Fibroblast of peridontal ligament (primary cell): ENCODE results near the gene FOXK2.

ENCODE experiments used
- DNase-seq: peaks from one replicate; pipeline ENCODE4 v3.0.0-alpha.2; 2010; ENCODE audit errors: extremely low read depth

The FOXK2 gene

DNA sequence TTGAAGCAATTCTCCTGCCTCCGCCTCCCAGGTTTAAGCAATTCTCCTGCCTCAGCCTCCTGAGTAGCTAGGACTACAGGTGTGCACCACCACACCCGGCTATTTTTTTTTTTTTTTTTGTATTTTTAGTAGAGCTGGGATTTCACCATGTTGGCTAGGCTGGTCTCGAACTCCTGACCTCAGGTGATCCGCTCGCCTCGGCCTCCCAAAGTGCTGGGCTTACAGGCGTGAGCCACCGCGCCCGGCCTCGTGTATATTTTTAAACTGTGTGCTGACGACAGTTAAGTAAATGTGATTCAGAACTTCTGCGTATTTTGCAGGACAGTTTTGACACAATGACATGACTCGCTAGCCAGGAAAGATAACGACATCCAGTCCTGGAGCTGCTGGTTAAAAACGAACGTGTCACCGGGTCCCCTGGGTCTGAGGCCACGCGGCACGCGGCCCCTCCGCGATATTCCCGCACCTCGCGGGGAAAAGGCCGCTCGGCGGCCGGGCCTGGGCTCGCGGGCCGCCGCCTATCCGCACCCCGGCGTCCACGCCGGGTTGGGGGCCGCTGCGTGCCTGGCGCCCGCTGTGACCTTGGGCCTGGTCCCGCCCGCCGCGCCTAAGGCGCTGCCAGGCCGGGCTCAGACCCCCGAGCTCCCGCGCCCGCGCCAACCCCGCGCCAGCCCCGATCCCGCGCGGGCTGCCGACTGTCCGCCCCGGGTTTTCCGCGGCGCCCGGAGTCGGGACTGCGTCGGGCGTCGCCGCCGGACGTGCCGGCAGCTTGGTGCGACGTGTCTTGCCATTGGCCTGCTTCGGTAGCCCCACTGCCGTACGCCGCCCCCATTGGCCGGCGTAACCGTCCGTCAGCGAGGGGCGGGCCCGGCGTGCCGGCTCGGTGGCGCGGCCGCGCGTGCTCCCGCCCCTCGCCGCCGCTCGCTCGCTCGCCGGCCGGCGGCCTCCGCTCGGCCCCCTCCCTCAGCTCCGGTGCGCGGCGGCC, at the start of gene FOXK2:
Gene FOXK2 (plus strand): TSS at position 907 of the 985 bp plus-strand sequence. CDS start 157 bp downstream, outside the sequence.
- DNase-seq, result peak; percentile 91

DNA sequence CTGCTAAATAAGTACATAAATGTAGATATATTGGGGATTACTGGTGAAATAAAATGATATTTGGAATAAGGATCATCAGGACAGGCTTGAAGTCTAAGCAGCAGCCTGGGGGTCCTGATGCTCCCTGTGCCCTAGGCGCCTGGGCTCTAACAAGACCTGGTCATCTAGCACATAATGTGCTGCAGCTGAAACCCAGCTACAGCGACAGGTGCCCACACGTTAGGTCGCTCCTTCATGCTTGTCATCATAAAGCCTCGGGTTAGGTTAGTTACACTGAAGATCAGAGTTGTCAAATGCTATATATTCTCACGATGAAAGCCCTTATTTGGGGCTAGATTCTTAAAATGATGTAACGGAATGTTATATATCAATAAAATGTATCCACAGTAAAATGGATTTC, 49.5 kb upstream of the FOXK2 start:
- DNase-seq, result no peak

DNA sequence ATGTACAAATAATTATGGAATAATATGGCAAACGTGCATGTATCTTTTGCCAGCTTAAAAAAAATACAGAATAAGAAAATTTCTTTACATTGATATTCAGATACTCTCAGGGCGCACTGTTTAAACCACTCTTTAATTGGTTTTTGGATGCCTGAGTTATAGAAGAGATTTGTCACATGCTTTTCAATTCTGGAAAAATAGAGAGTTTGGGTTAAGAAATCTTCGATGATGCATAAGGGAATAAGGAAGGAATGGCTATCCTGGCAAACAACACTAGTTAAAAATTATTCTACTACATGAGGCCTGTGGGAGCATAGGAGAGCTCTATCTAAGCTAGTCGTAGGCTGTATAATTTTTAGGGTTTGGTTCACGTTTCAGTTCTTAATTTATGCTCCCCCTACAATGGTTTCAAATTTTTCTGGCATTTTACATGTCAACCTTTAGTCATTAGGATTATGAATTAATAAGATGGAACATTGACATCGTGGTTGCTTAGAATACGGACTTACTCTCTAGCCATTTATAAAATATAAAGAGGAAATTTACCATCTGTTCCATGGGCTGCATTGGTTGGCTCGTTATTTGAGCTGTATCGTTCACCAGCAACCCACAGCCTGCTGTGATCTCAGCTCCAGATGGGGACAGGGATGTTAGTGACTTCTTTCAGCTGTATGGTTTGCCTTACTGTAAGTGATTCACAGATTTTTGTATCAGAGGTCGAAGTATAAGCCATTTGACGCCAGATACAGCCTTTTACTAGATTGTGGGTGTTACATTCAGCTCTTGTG, 45.1 kb upstream of the FOXK2 start:
- no peak for DNase-seq

DNA sequence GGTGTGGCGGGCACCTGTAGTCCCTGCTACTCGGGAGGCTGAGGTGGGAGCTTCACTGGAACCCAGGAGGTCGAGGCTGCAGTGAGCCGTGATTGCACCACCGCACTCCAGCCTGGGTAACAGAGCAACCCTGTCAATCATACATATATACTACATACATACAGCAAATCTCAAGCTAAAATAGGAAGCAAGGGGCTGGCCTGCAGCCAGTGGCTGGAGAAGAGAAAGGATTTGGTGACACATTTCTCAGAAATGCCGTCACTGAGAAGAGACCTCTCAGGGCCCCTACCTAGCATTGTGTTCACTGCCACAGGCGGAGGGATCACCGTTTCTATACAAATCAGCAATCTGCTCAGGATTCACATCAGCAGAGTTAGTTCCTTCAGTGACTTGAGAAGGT, 44.1 kb upstream of the FOXK2 start:
- DNase-seq, result no peak

DNA sequence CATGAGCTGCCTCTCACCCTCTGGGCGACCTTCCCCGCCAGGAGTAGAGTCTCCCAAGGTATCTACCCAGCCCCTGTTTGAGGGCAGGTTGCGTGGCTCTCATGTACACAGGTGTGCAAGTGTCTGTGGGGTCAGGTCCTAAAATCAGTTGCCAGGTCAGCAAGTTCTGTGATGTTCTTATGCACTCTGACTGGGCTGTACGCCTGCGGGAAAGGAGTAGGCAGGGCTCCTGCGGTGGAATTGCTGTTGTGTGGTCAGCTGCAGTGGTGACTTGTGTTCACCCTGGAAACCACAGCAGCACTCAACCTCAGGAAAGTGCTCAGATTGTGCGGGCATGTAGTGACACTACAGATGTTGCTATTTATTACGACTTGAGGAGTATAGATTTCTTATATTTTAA, 41.6 kb upstream of the FOXK2 start:
- no peak for DNase-seq

DNA sequence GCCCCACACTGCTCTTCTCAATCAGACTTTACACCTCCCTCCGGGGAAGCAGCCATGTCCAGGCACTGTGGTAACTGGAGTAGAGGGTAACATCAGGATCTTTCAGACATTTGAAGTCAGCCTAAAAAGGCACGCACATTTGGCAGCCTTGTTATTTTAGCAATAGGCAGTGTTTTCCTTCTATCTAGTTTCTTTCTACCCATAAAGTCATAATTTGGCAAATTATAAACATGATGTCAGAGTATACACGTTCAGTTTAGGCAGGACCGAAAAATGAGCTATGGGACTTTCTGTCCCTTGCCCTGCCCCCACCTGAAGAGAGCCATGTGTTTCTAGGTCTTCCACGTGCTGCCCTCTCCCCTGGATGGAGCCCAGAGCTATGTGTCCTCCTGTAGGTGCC, 39.9 kb upstream of the FOXK2 start:
- no peak for DNase-seq

DNA sequence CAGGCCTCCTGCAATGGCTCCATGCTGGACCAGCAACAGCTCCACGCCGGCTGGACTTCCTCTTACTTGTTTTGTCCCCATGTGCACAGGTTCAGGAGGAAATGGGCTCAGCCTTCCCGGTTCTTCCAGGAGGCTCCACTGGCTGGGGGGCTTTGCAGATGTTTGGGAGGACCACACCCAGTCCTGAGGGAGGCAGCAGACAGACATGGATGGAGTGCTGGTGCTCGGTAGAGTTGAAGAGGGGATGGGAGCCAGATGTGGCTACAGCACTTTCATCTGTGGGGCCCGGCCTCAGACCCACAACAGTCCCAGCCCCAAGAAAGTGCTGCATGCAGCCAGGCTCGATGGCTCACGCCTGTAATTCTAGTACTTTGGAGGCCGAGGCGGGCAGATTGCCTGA, 39.2 kb upstream of the FOXK2 start:
- DNase-seq, result no peak

DNA sequence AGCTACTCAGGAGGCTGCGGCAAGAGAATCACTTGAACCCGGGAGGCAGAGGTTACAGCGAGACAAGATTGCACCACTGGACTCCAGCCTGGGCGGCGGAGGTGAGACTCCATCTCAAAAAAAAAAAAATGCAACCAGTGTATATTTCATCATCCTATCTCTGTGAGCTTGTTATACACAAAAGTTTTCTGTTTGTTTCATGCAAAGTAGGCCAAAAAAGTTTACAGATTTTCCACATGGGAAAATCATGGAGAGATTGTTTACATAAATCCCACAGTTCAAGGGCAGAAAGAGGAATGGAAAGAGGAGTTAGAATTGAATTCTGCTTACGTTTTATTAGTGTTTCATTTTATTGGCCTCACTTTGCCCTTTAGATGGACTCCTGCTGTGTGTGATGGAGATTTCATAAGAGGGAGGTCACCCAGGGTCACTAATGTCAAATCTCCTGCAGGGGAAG, 36.3 kb upstream of the FOXK2 start:
- DNase-seq, result no peak

DNA sequence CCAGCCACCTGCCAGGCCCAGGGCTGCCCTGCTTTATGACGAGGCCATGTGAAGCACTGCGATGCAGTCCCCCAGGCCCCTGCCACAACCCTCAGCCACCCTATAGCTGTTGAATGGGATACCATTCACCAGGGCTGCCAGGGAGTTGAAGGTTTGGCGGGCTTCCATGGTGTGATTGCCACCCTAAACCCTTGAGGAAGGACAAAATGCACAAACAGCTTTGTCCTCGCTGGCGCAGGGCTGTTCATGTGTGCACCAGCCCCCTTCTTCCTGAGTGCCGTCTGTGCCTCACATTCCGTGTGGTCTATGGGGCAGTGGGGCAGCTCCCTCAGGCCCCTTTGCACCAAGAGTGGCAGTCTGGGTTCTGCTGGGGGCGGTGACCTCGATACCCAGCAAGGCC, 35.7 kb upstream of the FOXK2 start:
- DNase-seq, result no peak

DNA sequence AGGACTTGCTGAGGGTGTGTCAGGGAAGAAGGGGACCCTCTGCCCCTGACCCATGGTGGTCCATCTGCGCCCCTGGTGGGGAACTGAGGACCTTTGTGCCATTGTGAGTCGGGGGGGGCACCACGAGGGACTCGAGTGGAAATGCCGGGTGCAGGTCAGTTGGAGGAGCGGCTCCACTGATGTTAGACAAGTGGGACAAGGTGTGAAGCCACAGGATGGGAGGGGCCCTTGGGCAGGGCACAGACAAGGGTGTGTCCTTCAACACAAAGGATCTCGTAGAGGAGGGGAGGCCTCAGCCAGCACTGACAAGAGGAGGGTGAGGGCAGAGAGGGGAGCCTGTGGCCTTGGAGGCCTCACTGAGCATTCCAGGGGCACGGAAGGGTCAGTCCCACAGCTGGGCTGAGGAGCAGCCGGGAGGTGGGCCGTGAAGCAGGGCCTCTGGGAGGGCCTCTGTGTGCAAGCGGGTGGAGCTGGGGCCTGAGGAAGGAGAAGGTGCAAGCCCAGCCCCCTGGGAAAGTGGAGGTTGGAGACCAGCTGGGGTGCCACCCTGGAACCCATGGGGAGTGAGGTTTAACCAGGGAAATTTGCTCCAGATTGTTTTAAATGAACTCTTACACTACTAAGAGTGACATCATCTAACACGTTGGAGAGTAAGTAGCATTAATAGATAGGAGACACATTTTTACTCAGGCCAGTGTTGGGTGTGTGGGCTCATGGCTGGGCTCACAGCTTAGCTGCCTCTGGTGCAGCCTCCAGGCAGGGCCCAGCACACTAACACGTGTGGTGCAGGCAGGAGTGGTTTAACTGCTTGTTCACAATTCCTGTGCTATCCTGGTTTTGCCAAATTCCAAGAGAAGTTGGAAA, 33.1 kb upstream of the FOXK2 start:
- DNase-seq, result no peak

DNA sequence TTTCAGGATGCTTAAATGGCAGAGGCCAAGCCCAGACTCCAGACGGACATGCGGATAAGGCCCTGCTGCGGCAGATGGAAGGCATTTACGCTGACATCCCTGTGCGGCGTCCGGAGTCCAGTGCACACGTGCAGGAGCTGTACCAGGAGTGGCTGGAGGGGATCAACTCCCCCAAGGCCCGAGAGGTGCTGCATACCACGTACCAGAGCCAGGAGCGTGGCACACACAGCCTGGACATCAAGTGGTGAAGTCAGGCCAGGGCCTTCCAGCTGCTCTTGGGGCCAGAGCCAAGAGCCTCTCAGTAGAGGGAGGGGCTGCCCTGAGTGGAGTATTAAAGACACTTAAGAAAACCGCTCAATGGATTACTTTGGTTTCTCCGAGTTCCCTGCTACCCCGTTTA, 31.6 kb upstream of the FOXK2 start:
- no peak for DNase-seq

DNA sequence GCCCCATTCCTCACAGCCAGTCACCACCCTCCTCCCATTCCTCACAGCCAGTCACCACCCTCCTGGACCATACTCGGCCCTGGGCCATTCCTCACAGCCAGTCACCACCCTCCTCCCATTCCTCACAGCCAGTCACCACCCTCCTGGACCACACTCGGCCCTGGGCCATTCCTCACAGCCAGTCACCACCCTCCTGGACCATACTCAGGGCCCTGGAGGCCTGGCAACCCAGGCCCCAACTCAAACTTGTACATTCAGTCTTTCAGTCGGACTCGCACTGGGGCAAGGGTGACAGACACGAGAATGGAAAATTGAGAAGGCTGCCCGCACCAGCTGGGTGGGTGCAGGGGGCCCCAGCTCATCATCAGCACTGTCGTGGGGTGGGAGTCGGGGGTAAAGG, 30.4 kb upstream of the FOXK2 start:
- DNase-seq, result peak; percentile 63

DNA sequence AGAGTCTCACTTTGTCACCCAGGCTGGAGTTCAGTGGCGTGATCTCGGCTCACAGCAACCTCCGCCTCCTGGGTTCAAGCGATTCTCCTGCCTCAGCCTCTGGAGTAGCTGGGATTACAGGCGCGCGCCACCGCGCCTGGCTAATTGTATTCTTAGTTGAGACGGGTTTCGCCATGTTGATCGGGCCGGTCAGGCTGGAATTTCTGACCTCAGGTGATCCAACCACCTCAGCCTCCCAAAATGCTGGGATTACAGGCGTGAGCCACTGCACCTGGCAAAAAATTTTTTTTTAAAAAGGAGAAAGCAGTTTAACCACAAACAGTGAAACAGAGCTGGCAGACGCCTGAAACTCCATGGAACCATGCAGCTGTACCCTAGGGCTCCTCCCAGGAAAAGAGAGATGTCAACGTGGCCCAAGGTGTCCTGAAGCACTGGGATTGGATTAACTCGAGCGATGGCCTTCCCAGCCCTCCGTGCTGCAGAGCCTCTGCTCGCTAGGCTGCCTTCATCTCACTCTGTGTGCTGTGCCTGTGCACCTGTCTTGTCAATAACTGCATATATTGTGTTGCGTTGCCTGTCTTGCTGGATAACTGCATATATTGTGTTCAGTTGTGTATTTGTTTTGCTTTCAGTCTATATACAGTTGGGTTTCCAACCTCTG, 29.6 kb upstream of the FOXK2 start:
- no peak for DNase-seq

DNA sequence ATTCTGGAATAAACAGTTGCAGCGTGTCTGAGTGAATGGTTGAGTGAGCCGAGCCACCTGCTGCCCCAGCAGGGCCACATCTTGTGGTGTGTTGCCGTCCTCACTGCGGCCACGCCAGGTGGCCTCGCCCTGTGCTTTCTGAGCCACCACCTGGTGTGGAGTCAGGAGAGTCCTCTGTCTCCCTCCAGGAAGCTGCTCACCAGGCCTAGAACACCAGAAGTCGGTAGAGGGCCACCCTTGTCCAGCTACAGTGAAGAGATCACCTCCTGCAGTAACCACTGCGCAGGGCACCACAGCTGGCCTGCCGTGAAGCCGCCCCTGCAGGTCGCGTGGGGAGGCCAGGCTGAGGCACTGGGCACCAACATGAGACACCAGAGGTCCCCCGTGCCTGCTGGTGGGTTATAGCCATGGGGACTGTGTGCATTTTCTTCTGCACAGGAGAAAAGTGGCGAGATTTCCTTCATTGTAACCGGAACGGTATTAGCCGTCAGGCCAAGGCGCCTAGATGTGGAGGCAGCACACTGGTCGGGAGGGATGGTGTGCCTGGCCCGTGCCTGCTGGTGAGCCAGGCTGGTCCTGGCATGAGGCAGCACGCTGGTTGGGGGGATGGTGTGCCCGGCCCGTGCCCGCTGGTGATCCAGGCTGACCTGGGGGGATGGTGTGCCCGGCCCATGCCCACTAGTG, 28.9 kb upstream of the FOXK2 start:
- no peak for DNase-seq

DNA sequence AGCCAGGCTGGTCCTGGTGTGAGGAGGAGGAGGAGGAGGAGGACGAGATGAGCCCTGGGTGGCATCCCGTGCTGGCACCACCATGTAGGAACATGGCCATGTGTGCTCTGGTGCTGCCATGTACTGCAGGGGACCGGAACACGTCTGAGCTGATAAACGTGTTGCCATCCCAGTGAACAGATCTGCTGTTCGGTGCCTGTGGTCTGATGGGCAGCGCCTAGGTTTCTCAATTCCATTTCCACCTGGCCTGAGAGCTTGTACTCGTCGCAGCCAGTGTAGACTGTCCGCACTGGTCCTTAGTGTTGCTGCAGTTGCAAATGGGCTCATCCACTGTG, 28.4 kb upstream of the FOXK2 start:
- DNase-seq, result no peak

DNA sequence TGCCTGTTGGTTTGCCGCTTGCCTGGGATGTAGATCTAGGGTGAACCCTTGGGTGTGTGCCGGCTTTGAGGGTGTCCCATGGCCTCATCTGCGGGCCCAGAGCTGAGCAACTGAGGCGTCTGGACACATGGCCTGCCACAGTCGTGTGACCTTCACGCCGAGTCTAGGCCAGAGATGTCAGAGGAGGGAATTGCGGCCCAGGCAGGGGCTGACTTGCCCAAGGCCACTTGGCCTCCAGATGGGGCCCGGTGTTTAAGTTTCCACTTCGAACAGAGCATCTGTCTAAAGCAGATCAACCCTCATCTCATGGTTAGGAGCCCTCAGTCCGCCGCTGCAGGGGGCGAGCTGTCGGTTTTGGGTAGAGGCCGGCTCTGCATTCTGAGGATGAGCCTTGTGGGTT, 28.0 kb upstream of the FOXK2 start:
- no peak for DNase-seq

DNA sequence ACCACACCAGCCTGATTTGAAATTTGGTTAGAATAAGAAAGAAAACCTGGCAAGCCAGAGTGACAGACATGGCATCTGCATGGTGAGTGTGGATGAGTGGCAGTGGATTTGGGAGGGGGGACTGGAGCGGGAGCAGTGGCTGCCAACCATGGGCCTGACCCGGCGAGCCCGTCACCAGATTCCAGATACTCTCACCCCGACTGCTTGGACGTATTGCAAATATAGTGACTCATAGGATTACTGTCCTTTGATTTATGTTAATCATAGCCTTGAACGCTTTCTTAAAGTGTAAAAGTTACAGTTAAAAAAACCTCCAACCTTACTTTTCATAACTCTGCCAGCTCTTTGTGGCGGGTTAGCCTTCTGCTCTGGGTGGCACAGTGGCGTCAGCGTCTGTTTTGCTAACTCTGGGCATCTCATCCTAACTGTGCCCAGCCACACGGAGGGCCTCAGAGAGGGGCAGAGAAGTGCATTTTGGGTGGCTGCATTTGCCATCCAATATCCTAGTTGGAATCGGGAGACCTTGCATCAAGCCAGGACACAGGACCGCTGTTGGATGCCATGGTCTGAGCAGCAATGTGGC, 26.8 kb upstream of the FOXK2 start:
- peak; percentile 65 for DNase-seq

DNA sequence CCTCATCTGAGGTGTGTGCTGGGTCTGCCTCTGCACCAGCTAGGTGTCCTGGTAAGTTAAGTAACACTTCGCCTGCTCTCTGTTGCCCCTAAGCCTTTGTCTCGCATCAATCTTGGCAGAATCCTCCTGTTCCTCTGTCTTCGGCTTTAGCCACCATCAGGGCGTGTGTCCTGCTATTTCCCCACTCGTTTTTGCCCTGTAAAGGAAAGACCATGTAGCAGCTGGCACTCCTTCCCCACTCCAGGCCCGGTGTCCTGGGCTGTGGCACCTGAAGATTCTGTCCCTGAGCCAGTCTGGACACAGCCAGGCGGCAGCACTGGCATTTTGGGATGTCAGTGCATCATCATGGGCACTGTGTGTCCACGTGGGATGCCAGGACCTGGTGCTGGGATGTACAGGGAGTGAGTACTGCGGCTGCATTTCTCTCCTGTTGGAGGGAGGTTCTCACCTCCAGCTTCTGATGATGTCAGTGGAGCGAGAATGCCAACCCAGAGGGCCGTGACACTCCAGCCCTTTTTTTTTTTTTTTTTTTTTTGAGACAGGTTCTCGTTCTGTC, 26.2 kb upstream of the FOXK2 start:
- no peak for DNase-seq

DNA sequence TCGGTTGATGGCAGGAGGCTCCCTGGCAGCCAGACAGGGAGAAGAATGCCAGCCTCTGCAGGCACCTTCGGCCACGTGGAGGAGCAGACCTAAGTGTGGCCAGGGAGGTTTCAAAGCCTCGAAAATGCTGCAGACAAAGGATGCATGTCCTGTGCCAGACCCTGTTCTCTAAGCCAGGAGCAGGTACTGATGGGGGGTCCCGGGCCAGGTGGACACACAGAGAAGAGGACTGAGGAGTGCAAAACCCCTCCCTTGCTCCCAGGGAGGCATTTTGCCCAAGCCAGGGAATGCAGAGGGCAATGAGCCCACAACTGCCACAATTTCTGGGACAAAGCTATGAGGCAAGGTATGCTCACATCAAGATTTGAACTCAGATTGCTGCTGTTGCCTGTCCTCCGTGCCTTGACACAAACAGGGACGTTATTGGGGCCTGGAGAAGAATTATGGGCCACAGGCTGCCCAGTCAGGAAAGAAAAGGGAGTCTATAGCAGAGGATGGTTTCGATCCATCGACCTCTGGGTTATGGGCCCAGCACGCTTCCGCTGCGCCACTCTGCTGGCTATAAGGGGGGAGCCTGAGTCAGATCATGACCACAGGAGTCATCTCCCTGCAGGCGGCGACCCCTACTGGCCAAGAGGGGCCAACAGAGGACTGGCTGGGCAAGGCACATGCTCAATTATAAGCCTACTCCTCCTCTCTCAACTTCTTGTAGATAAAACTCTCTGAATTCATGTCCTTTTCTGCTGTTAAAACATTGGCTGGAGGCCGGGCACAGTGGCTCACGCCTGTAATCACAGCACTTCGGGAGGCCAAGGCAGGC, 25.1 kb upstream of the FOXK2 start:
- DNase-seq, result peak; percentile 97
